ENCODE results near the gene CTSA. TPM values are rescaled to one million over a fixed set of nuclear protein-coding genes. Genes with fewer than 3 reads are reported as not detected.

CTSA gene
- total and polyA plus RNA-seq, 2 experiments from 2014 or later: 176 to 321 TPM

- peaks cover 10% of the 10 kb centered on the region for H3F3A ChIP-seq (ENCODE audit: insufficient read depth)
- DNase-seq: no peak
- peaks cover 16% of the 10 kb centered on the region for H3K4me1 ChIP-seq (ENCODE audit: insufficient read depth)
- H3K4me2 ChIP-seq (ENCODE audit: unreplicated experiment): no peak overlapping the region
- H3K27ac ChIP-seq: no peak overlapping the region
- no peak overlapping the region for H3K9ac ChIP-seq
- no peaks in the 10 kb centered on the region for H3K9me2 ChIP-seq (ENCODE audit: insufficient read depth)
- H2AFZ ChIP-seq: no peak overlapping the region
- no peak overlapping the region for H3K4me3 ChIP-seq
- H4K20me1 ChIP-seq (ENCODE audit: insufficient read depth): peaks cover 3% of the 10 kb centered on the region; the same call in 1 of the 2 replicates
- peaks cover 16% of the 10 kb centered on the region for H3K79me2 ChIP-seq (ENCODE audit: insufficient read depth)
- 89% methylated on average over 19 of the region's 19 CpGs for WGBS, 2 experiments (ENCODE audit: low coverage in 1 of 2, low lambda C conversion rate in 2 of 2, missing lambda C conversion rate in 2 of 2)
- H3K27me3 ChIP-seq (replicated peaks; ENCODE audit: insufficient read depth): no peaks in the 10 kb centered on the region
- in situ Hi-C loops (cut with MboI): no loop called here
- no peaks in the 10 kb centered on the region for H3K9me3 ChIP-seq (ENCODE audit: low read depth)
- no peak for TF ChIP-seq EZH2 (IDR thresholded peaks at IDR 0.05; ENCODE audit: insufficient read depth, poor library complexity, severe bottlenecking)
- no peak for TF ChIP-seq EZH2phosphoT487 (IDR thresholded peaks at IDR 0.05; ENCODE audit: insufficient read depth, low read depth)
- H3K36me3 ChIP-seq (ENCODE audit: low read depth): 0 out of 2 replicates have a peak, but pooled peaks cover 4% of the 10 kb centered on the region
Measured at GRCh38 chr20:45886590-45887345, 4.4 kb upstream of the CTSA start.

GRCh38 chr20:45887346-45887715, 3.8 kb upstream of the CTSA start, which contains the start of gene SPATA25:
TSS of gene SPATA25 (minus strand) at chr20:45887622. CDS start at chr20:45887590, 32 bp downstream.
- 93 to 95% methylated on average over 8 of the region's 8 CpGs for WGBS, 2 experiments (ENCODE audit: low coverage in 1 of 2, low lambda C conversion rate in 2 of 2, missing lambda C conversion rate in 2 of 2)
- no peak within 1 kb of the TSS for H3K9ac ChIP-seq
- H2AFZ ChIP-seq: no peak within 1 kb of the TSS
- H3K27me3 ChIP-seq (replicated peaks; ENCODE audit: insufficient read depth): no peaks in the 10 kb centered on the region
- no peak for DNase-seq
- in situ Hi-C loops (cut with MboI): no loop called here
- no peak within 1 kb of the TSS for H3K27ac ChIP-seq
- H3K9me3 ChIP-seq (ENCODE audit: low read depth): no peaks in the 10 kb centered on the region
- 0 out of 2 replicates have a peak, but pooled peaks cover 2% of the 10 kb centered on the region for H3K36me3 ChIP-seq (ENCODE audit: low read depth)
- H3K9me2 ChIP-seq (ENCODE audit: insufficient read depth): no peaks in the 10 kb centered on the region
- H3F3A ChIP-seq (ENCODE audit: insufficient read depth): peaks cover 10% of the 10 kb centered on the region
- peaks cover 3% of the 10 kb centered on the region; the same call in 1 of the 2 replicates for H4K20me1 ChIP-seq (ENCODE audit: insufficient read depth)
- no peak for TF ChIP-seq EZH2 (IDR thresholded peaks at IDR 0.05; ENCODE audit: insufficient read depth, poor library complexity, severe bottlenecking)
- no peak for TF ChIP-seq EZH2phosphoT487 (IDR thresholded peaks at IDR 0.05; ENCODE audit: insufficient read depth, low read depth)
- H3K4me1 ChIP-seq (ENCODE audit: insufficient read depth): peaks cover 10% of the 10 kb centered on the region
- H3K4me2 ChIP-seq (ENCODE audit: unreplicated experiment): no peak within 1 kb of the TSS
- peaks cover 16% of the 10 kb centered on the region for H3K79me2 ChIP-seq (ENCODE audit: insufficient read depth)
- H3K4me3 ChIP-seq: no peak within 1 kb of the TSS

GRCh38 chr20:45888681-45889080, 2.5 kb upstream of the CTSA start:
- no peak overlapping the region for H3K4me2 ChIP-seq (ENCODE audit: unreplicated experiment)
- H3K9me2 ChIP-seq (ENCODE audit: insufficient read depth): no peaks in the 10 kb centered on the region
- WGBS, 2 experiments (ENCODE audit: low coverage in 1 of 2, low lambda C conversion rate in 2 of 2, missing lambda C conversion rate in 2 of 2): 71 to 78% methylated on average over 3 of the region's 3 CpGs

GRCh38 chr20:45890077-45890984, 804 bp upstream of the CTSA start:
- WGBS, 2 experiments (ENCODE audit: low coverage in 1 of 2, low lambda C conversion rate in 2 of 2, missing lambda C conversion rate in 2 of 2): 5 to 6% methylated on average over 51 to 72 of the region's 79 CpGs
- Histone ChIP-seq H2AFZ (peak overlapping the region; percentile 81), H3K9me3 (ENCODE audit: low read depth) (no peaks in the 10 kb centered on the region), H3F3A (ENCODE audit: insufficient read depth) (peaks cover 3% of the 10 kb centered on the region), H3K9me2 (ENCODE audit: insufficient read depth) (no peaks in the 10 kb centered on the region), H3K27me3 (replicated peaks; ENCODE audit: insufficient read depth) (no peaks in the 10 kb centered on the region), H3K4me2 (ENCODE audit: unreplicated experiment) (peak overlapping the region; percentile 75), H3K27ac (peak overlapping the region; percentile 52), H3K4me1 (ENCODE audit: insufficient read depth) (peaks cover 4% of the 10 kb centered on the region), H4K20me1 (ENCODE audit: insufficient read depth) (peaks cover 1% of the 10 kb centered on the region; the same call in 1 of the 2 replicates), H3K79me2 (ENCODE audit: insufficient read depth) (peaks cover 23% of the 10 kb centered on the region; the same call in 1 of the 2 replicates), H3K9ac (peak overlapping the region; percentile 85), H3K4me3 (peak overlapping the region; percentile 78), H3K36me3 (ENCODE audit: low read depth) (0 out of 2 replicates have a peak, but pooled peaks cover under 1% of the 10 kb centered on the region)
- in situ Hi-C loops (cut with MboI): no loop called here
- peak; percentile 83 for DNase-seq
- TF ChIP-seq EZH2 (IDR thresholded peaks at IDR 0.05; ENCODE audit: insufficient read depth, poor library complexity, severe bottlenecking) (no peak), EZH2phosphoT487 (IDR thresholded peaks at IDR 0.05; ENCODE audit: insufficient read depth, low read depth) (no peak)

More at GRCh38 chr20:45888681-45889080, 2.5 kb upstream of the CTSA start:
- H3K4me3 ChIP-seq: no peak overlapping the region
- H3K36me3 ChIP-seq (ENCODE audit: low read depth): no peaks in the 10 kb centered on the region
- DNase-seq: no peak
- H4K20me1 ChIP-seq (ENCODE audit: insufficient read depth): peaks cover 3% of the 10 kb centered on the region; the same call in 1 of the 2 replicates
- peaks cover 10% of the 10 kb centered on the region for H3K4me1 ChIP-seq (ENCODE audit: insufficient read depth)
- peaks cover 19% of the 10 kb centered on the region; the same call in 1 of the 2 replicates for H3K79me2 ChIP-seq (ENCODE audit: insufficient read depth)
- no peak overlapping the region for H3K27ac ChIP-seq
- H3K9me3 ChIP-seq (ENCODE audit: low read depth): no peaks in the 10 kb centered on the region
- in situ Hi-C loops (cut with MboI): no loop called here
- no peak overlapping the region for H2AFZ ChIP-seq
- no peak overlapping the region for H3K9ac ChIP-seq
- no peaks in the 10 kb centered on the region for H3K27me3 ChIP-seq (replicated peaks; ENCODE audit: insufficient read depth)
- peaks cover 10% of the 10 kb centered on the region for H3F3A ChIP-seq (ENCODE audit: insufficient read depth)
- TF ChIP-seq EZH2phosphoT487 (IDR thresholded peaks at IDR 0.05; ENCODE audit: insufficient read depth, low read depth): no peak
- no peak for TF ChIP-seq EZH2 (IDR thresholded peaks at IDR 0.05; ENCODE audit: insufficient read depth, poor library complexity, severe bottlenecking)

Data from GM23248 (cell line).